SJCRH30 (cell line): ENCODE data around the gene PHACTR2. TPM values are rescaled to one million over a fixed set of nuclear protein-coding genes. Genes with fewer than 3 reads are reported as not detected.

Experiments used
- DNase-seq, 2 experiments: peaks; one replicate each; pipeline ENCODE4 v3.0.0-alpha.2; 2015 to 2020
- H3K27ac ChIP-seq: fragments of 250-450 bp; sonication (Bioruptor Pico); 2 replicates; pipeline ENCODE4 v1.5.1; 2020; ENCODE audit warnings: mild to moderate bottlenecking, moderate library complexity
- H3K27me3 ChIP-seq: fragments of 250-450 bp; sonication (Bioruptor Pico); 2 replicates; pipeline ENCODE4 v1.5.1; 2020; ENCODE audit warnings: mild to moderate bottlenecking, moderate library complexity
- H3K36me3 ChIP-seq: fragments of 250-450 bp; sonication (Bioruptor Pico); 2 replicates; pipeline ENCODE4 v1.5.1; 2020; ENCODE audit warnings: mild to moderate bottlenecking, moderate library complexity
- H3K4me1 ChIP-seq: fragments of 250-450 bp; sonication (Bioruptor Pico); 2 replicates; pipeline ENCODE4 v1.5.1; 2020; ENCODE audit warnings: mild to moderate bottlenecking, moderate library complexity
- H3K4me3 ChIP-seq: fragments of 250-450 bp; sonication (Bioruptor Pico); 2 replicates; pipeline ENCODE4 v1.5.1; 2020; ENCODE audit warnings: mild to moderate bottlenecking, moderate library complexity
- H3K9me3 ChIP-seq: fragments of 250-450 bp; sonication (Bioruptor Pico); replicated peaks from 2 replicates; pipeline ENCODE4 v1.5.1; 2020; ENCODE audit warnings: mild to moderate bottlenecking, moderate library complexity
- total RNA-seq: library from RNA; depleted of rRNA; stranded (reverse); fragments of >200 nt; shearing (Covaris generic); gene quantifications from 2 replicates; pipeline ENCODE4 v1.2.3, GENCODE V29; 2014

PHACTR2 gene
- total RNA-seq, 1 experiment from 2014 or later = 63.7 TPM

- H3K4me3 ChIP-seq = peak overlapping the region; percentile 49
- H3K36me3 ChIP-seq = no peaks in the 10 kb centered on the region
- H3K27me3 ChIP-seq = no peaks in the 10 kb centered on the region
- peak in 1 of 2 experiments; percentile 10 for DNase-seq
- H3K9me3 ChIP-seq = no peaks in the 10 kb centered on the region
- H3K4me1 ChIP-seq = peaks cover 19% of the 10 kb centered on the region
- peak overlapping the region; percentile 46 for H3K27ac ChIP-seq
These were observed 68.7 kb downstream of the PHACTR2 start for GRCh38 chr6:143746202-143747119.

- no peaks in the 10 kb centered on the region for H3K9me3 ChIP-seq
- H3K4me1 ChIP-seq = peaks cover 19% of the 10 kb centered on the region
- no peak overlapping the region for H3K4me3 ChIP-seq
- no peak for DNase-seq
- no peaks in the 10 kb centered on the region for H3K27me3 ChIP-seq
- no peaks in the 10 kb centered on the region for H3K36me3 ChIP-seq
- H3K27ac ChIP-seq = no peak overlapping the region
These were observed 69.6 kb downstream of the PHACTR2 start for GRCh38 chr6:143747347-143747842.

- Histone ChIP-seq H3K36me3 (no peaks in the 10 kb centered on the region; the same call in 1 of the 2 replicates), H3K9me3 (no peaks in the 10 kb centered on the region), H3K4me1 (peaks cover 12% of the 10 kb centered on the region), H3K4me3 (no peak overlapping the region), H3K27ac (no peak overlapping the region), H3K27me3 (no peaks in the 10 kb centered on the region)
- no peak for DNase-seq
These were observed 72.1 kb downstream of the PHACTR2 start for GRCh38 chr6:143749891-143750290.

GRCh38 chr6:143750877-143751276, 73.1 kb downstream of the PHACTR2 start:
- Histone ChIP-seq H3K27ac (no peak overlapping the region), H3K27me3 (no peaks in the 10 kb centered on the region), H3K4me1 (peaks cover 2% of the 10 kb centered on the region; the same call in 1 of the 2 replicates), H3K4me3 (no peak overlapping the region), H3K9me3 (no peaks in the 10 kb centered on the region), H3K36me3 (no peaks in the 10 kb centered on the region; the same call in 1 of the 2 replicates)
- DNase-seq = no peak

DNA sequence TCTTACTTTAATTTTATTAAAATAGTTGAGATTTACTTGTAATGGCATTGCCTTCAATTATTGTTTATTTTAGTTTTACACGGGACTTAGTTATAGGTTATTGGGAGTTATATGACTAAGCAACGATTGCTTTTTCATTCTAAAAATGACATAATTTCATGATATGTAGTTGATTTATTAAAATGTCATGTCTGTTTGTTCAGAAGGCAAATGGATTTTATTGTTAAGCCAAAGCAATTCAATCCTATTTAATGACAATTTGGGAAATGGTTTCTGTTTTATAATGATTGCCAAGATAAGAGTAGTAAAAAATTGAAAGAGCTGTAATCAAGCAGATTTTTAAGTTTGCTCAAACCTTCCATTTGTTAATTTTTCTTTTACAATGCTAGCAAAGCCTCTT, 74.7 kb downstream of the PHACTR2 start:
- no peaks in the 10 kb centered on the region for H3K4me1 ChIP-seq
- no peaks in the 10 kb centered on the region; the same call in 1 of the 2 replicates for H3K36me3 ChIP-seq
- no peak overlapping the region for H3K27ac ChIP-seq
- H3K4me3 ChIP-seq = no peak overlapping the region
- no peak for DNase-seq
- H3K27me3 ChIP-seq = no peaks in the 10 kb centered on the region
- H3K9me3 ChIP-seq = no peaks in the 10 kb centered on the region

DNA sequence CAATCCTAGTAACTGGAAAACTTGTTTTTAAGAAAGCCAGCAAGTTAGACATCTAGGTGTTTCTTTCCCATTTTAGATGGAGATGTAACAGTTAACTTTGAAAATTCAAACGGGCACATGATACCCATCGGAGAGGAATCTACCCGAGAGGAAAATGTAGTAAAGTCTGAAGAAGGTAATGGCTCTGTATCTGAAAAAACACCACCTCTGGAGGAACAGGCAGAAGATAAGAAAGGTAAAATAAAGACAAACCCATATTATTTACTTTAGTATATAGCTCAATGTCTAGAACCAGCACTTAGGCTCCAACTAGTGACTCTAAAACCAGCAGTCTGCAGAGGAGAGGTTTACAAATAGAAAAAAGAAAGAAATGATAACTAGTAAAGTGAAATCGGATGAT, 75.9 kb downstream of the PHACTR2 start:
- Histone ChIP-seq H3K27me3 (no peaks in the 10 kb centered on the region), H3K36me3 (peaks cover 2% of the 10 kb centered on the region), H3K4me1 (no peaks in the 10 kb centered on the region), H3K9me3 (no peaks in the 10 kb centered on the region), H3K4me3 (no peak overlapping the region), H3K27ac (no peak overlapping the region)
- DNase-seq = no peak

- no peak overlapping the region for H3K4me3 ChIP-seq
- H3K27me3 ChIP-seq = no peaks in the 10 kb centered on the region
- H3K4me1 ChIP-seq = no peaks in the 10 kb centered on the region
- no peak overlapping the region for H3K27ac ChIP-seq
- H3K9me3 ChIP-seq = no peaks in the 10 kb centered on the region
- no peak for DNase-seq
- peaks cover 2% of the 10 kb centered on the region for H3K36me3 ChIP-seq
These were observed 76.4 kb downstream of the PHACTR2 start for GRCh38 chr6:143754204-143754603.

GRCh38 chr6:143755301-143755744, 77.6 kb downstream of the PHACTR2 start:
- Histone ChIP-seq H3K4me3 (no peak overlapping the region), H3K4me1 (no peaks in the 10 kb centered on the region), H3K27me3 (no peaks in the 10 kb centered on the region), H3K9me3 (no peaks in the 10 kb centered on the region), H3K27ac (no peak overlapping the region), H3K36me3 (peaks cover 2% of the 10 kb centered on the region)
- no peak for DNase-seq

DNA sequence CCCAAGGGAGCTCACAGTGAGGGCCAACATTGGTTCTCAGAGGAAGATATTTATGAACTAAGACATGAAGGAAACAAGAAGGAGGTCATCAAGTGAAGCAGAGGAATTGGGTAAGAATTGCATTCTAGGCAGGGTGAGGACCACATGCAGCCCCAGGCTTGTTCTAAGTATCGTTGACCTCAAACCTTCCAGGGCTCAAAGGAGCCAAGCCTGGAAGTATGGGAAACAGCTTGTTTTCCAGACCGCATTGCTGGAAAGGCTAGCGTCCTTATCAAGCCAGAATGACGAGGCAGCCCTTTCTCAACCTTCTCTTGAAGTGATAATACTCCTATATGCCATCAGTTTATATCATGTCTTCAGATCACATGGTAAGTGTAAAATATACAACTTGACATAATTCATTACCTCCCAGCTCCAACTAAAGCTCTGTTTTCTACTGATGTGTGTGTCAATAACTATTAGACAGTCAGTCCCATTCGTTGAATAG, 79.6 kb downstream of the PHACTR2 start:
- Histone ChIP-seq H3K36me3 (peaks cover 2% of the 10 kb centered on the region), H3K4me1 (no peaks in the 10 kb centered on the region), H3K27ac (no peak overlapping the region), H3K9me3 (no peaks in the 10 kb centered on the region), H3K27me3 (no peaks in the 10 kb centered on the region), H3K4me3 (no peak overlapping the region)
- DNase-seq = no peak

- no peak overlapping the region for H3K4me3 ChIP-seq
- no peaks in the 10 kb centered on the region for H3K4me1 ChIP-seq
- no peak for DNase-seq
- no peaks in the 10 kb centered on the region for H3K27me3 ChIP-seq
- H3K27ac ChIP-seq = no peak overlapping the region
- no peaks in the 10 kb centered on the region for H3K9me3 ChIP-seq
- H3K36me3 ChIP-seq = peaks cover 5% of the 10 kb centered on the region
These were observed 80.8 kb downstream of the PHACTR2 start for GRCh38 chr6:143758551-143758950.

DNA sequence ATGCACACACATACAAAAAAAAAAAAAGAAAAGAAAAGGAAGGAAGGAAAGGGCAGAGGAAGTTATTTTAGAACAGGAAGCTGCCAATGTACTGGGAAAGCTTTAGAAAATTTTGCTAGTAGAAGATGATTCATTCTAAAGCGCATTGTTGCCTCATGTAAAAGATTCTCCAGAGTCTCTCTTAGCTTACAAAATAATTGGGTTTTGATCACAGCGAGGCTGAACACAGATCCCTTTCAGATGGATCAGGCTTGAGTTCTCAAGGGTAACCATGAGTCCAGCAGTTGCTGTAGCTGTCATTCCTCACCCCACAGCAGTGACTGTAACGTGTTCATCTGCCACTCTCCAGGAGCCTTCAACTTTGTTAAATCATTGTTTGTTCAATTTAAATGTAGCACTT, 81.9 kb downstream of the PHACTR2 start:
- peaks cover 7% of the 10 kb centered on the region for H3K36me3 ChIP-seq
- H3K9me3 ChIP-seq = no peaks in the 10 kb centered on the region
- H3K27ac ChIP-seq = no peak overlapping the region
- no peak for DNase-seq
- H3K27me3 ChIP-seq = no peaks in the 10 kb centered on the region
- H3K4me1 ChIP-seq = no peaks in the 10 kb centered on the region
- H3K4me3 ChIP-seq = no peak overlapping the region

DNA sequence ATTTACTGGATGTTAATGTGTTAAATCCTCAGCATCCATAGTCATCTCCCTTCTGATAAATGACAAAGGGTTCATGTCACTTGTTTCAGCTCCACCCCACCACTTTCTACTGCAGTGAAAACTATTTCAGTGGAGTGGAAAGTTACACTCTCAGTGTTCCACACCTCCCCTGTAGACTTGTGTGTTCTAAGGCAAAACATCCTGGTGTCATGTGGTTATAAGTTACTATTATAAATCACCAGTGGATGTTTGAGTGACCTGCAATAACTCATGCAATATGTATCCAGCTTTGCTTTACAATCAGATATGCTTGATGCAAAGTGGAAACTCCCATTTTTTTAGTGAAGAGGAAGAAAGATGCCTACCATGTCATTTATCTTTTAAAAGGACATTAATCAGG, 83.3 kb downstream of the PHACTR2 start:
- H3K9me3 ChIP-seq = no peaks in the 10 kb centered on the region
- H3K36me3 ChIP-seq = peaks cover 7% of the 10 kb centered on the region
- no peaks in the 10 kb centered on the region for H3K4me1 ChIP-seq
- no peak overlapping the region for H3K4me3 ChIP-seq
- H3K27me3 ChIP-seq = no peaks in the 10 kb centered on the region
- no peak overlapping the region for H3K27ac ChIP-seq
- no peak for DNase-seq

- no peaks in the 10 kb centered on the region for H3K4me1 ChIP-seq
- H3K9me3 ChIP-seq = no peaks in the 10 kb centered on the region
- peaks cover 8% of the 10 kb centered on the region for H3K36me3 ChIP-seq
- no peak overlapping the region for H3K4me3 ChIP-seq
- no peaks in the 10 kb centered on the region for H3K27me3 ChIP-seq
- no peak for DNase-seq
- no peak overlapping the region for H3K27ac ChIP-seq
These were observed 84.4 kb downstream of the PHACTR2 start for GRCh38 chr6:143762126-143762525.

GRCh38 chr6:143765422-143766184, 87.8 kb downstream of the PHACTR2 start:
- H3K27ac ChIP-seq = no peak overlapping the region
- no peaks in the 10 kb centered on the region for H3K27me3 ChIP-seq
- H3K4me1 ChIP-seq = no peaks in the 10 kb centered on the region
- no peaks in the 10 kb centered on the region for H3K9me3 ChIP-seq
- H3K36me3 ChIP-seq = peaks cover 15% of the 10 kb centered on the region
- DNase-seq = no peak
- H3K4me3 ChIP-seq = no peak overlapping the region

DNA sequence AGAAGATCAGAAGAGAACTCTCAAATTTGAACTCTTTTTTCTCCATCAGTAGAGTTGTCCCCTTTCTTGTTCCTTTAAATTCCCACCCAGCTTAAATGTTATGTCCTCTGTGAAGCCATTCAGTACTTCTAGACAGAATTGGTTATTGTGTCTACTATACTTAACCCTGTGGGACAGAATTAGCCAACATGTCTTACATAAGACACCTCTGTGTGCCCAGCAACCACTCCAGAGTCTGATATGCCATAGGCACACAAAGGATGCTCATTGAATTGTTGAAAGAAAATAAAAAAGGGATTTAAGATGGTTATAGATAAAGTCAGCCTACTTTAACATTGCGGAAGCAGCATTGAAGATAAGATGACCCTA, 88.4 kb downstream of the PHACTR2 start:
- no peaks in the 10 kb centered on the region for H3K27me3 ChIP-seq

More for the DNA sequence above, 88.4 kb downstream of the PHACTR2 start:
- Histone ChIP-seq H3K9me3 (no peaks in the 10 kb centered on the region), H3K36me3 (peaks cover 15% of the 10 kb centered on the region), H3K4me1 (no peaks in the 10 kb centered on the region), H3K4me3 (no peak overlapping the region), H3K27ac (no peak overlapping the region)
- DNase-seq = no peak
